T-helper 1 cell (primary cell): ENCODE results near the gene ASZ1.
"Not testable (repeated sequence)": the region's sequence is repeated elsewhere in the genome, so short reads cannot be mapped to it uniquely, and the experiment has no call there.

Source experiments
- DNase-seq, 5 donors: peaks; one replicate each; pipeline ENCODE4 v3.0.0-alpha.2; 2012 to 2020
- total RNA-seq, 4 donors: gene quantifications; one replicate each; lab custom pipeline; 2026; lab: John Stamatoyannopoulos, UW

ASZ1 gene, protein sequence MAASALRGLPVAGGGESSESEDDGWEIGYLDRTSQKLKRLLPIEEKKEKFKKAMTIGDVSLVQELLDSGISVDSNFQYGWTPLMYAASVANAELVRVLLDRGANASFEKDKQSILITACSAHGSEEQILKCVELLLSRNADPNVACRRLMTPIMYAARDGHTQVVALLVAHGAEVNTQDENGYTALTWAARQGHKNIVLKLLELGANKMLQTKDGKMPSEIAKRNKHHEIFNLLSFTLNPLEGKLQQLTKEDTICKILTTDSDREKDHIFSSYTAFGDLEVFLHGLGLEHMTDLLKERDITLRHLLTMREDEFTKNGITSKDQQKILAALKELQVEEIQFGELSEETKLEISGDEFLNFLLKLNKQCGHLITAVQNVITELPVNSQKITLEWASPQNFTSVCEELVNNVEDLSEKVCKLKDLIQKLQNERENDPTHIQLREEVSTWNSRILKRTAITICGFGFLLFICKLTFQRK
- 0 reads per million in 4 donors for total RNA-seq

DNA sequence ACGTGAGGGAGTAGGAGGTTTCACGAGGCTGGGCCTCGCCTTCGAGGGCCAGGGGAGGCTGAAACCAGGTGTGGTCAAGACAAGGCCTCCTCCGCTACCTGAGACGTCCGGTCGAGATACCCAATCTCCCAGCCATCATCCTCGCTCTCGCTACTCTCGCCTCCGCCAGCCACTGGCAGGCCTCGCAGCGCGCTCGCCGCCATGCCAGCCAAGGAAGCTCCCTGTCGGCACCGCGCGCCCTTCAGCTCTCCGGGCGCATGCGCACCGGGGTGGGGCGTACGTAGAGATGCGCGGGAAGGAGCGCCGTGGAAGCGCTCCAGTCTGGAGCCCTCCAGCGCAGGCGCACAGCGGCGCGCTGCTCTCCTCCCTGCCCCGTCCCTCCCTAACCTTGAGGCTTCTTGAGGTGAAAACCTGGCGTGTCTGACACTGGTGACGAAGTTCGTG lies at the start of gene ASZ1:
Gene ASZ1 (minus strand): TSS at position 236 of the 444 bp plus-strand sequence. CDS start 33 bp downstream, at position 203.
- DNase-seq, result no peak

DNA sequence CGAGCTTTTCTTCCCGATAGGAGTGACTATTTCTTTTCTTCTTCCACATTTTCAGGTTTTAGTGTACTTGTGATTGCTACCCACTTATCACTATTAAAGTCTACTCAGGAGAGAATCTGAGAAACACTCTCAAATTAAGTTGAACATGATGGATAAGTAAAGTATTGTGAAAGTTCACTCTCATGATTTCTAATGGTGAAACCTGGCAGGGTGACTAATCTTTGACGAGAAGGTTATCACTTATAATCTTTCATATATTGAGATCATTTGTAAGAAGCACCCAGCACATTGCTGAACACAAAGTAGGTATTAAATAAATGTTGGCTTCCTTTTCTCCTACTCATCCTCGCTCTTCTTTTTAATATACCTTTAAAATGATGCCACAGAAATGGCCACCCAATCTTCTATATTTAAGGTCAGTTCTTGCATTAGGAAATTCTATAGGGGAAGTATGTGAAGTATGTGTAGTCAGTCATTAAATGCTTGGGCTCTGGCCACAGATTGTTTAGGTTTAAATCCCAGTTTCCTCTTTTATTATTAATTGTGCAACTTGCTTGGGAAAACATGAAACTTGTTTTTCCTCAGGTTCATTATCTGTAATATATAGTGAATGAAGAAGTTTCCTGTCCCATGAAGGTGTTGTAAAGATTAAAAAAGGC lies 49.4 kb upstream of the ASZ1 start:
- no peak for DNase-seq

DNA sequence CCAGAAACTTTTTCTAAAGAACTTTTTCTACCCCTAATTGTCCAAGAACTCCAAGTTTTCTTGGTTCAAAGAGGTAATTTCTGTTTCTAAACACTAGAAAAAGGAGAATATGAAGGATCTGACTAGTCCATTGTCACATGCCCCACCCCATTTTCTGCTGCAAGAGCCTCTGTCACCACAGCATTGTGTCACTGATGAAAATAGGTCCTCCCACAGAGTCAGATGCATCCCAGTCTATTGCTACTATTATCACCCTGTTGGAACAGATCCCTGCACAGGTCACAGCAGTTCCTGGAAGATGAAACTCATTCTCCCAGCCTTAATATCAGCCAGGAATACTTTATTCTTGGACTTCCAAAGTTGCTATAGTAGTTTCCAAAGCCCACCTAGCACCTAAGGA lies 45.0 kb upstream of the ASZ1 start:
- DNase-seq, result no peak

DNA sequence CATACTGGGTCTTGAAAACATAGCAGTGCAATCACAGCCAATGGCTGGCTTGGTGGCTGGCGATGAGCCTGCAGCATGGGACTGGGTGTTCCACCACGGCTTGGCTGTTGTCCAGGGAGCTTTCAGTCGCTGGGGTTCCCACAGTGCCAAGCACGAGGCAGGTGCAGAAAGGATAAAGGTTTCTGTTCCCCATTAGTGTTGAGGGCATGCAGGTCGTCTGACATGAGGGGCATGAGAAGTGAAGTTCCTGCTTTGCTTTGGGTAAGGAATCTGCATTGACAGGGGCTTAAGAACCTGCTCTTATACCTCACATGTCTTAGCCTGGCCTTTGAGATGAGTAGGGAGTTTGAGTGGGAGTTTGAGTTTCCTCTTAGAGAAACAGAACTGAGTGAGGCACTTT lies 43.5 kb upstream of the ASZ1 start:
- no peak for DNase-seq

DNA sequence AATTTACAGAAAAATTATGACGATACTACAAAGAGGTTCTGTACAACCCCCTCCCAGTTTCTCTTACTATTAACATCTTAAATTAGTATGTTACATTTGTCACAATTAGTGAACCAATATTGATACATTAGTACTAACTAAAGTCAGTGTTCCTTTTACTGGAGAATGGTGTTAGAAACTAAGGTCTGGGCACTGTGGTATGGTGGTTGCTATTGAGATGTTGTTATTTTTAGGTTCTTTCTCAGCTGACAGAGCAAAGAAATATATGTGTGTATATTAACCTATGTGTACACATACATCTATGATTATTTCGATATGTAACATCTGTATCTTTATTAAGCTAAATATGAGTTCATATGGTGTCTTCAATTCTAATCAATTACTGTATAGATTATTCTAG lies 40.9 kb upstream of the ASZ1 start:
- DNase-seq, result no peak

DNA sequence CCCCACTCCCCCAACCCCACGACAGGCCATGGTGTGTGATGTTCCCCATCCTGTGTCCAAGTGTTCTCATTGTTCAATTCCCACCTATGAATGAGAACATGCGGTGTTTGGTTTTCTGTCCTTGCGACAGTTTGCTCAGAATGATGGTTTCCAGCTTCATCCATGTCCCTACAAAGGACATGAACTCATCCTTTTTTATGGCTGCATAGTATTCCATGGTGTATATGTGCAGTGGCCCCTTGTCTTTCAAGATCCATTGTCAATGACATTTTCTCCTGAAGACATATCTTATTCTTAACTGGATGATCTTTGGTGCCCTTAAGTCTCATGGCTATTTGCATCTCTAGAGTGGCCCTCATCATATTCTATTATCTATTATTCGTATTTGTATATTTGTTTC lies 33.5 kb upstream of the ASZ1 start:
- DNase-seq, result not testable (repeated sequence)

DNA sequence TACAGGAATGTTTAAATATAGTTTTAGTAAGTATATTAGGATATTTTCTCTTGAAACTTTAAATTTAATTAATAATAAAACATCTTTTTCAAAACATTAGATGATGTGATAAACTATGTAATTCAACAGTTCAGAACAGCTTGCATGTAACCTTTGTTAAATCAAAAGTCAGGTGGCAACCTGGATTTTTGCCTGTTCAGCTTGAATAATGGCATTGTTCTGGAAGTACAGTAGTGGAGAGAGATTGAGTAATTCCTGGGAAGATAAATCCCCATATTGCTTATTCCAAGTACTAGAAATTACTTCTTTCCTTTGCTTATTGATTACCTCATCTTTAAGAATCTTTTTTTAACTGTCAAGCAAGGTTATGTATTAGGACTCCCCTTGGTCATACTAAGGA lies 32.4 kb upstream of the ASZ1 start:
- DNase-seq, result no peak

DNA sequence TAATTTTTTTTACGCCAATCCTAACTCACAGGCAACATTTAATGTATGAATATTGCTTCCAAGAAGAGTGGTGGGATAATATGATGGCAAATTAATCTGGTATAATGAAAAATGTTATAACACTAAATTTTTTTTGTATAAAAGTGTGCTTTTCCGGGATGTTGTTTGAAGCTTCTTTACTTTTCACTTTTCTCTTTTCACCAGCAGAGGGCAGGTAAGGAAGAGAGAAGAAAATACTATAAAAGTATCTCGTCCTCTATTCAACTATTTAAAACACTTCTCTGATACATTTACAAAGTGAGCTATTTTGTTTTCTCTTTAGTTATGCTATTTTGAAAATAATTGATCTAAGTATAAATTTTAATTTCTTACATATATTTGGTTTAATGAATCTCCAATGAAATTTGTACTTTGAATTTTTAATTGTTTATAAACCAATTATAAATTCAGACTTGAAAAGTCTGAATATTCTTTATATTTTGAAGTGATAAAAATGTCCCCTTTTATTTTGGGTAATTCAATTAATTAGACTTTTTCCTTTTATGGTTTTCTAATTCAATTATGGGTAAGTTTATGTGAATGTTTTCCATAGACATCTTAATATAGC lies 31.8 kb upstream of the ASZ1 start:
- no peak for DNase-seq

DNA sequence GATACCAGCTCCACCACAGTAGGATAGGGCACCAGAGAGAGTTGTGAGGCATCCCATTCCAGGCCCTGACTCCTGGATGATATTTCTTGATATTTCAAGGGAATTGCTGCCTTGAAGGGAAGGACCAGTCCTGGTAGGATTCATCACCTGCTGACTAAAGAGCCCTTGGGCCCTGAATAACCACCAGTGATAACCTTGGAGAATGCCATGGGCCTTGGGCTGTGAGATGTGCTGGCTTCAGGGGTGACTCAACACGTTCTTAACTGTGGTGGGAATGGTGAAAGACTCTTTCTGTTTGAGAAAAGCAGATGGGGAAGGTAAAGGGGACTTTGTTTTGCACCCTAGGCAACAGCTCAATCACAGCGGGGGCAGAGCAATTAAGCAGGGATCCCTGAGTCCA lies 21.4 kb upstream of the ASZ1 start:
- no peak for DNase-seq

DNA sequence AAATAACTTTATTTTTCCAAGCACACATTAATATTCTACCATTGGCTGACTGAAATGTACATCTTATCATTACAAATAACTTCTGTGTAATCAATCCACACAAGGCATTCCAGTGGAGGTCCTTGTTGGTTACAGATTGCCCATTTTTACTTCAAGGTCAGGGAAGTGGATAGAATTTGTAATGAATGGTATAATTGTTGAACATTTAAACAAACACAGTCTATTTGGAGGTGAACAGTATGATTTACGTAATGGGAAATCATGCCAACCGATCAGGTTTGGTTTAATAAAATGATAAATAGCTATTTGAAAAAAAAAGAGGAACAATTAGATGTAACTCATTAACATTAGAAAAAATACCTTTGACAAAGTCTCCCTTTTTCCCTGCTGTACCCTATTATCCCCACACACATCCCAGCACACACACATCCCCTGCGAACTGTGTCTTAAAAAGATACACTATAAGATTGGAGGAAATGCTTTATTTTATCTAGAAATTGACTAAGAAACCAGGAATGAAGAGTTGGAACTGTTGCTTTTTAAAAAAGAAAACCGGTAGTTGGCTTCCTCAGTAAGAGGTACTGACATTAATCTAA lies 19.0 kb upstream of the ASZ1 start:
- no peak for DNase-seq

DNA sequence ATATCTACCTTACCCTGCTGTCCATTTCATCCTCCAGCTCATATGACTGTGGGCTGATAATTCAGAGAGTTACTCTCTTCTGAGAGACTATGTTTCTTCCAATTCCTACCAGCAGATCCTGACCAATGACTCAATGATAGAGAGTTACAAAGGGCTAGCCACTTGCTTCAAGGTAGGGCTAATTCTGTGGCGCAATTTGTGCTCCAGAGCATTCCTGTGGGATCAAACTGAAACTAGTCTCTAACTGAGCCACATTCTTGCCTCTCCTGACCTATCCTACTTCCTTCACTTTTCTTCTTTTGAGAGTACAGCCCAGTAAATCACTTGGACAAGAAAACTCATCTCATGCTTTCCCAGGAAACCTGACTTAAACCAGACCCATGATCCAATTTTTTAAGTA lies 17.9 kb upstream of the ASZ1 start:
- no peak for DNase-seq

DNA sequence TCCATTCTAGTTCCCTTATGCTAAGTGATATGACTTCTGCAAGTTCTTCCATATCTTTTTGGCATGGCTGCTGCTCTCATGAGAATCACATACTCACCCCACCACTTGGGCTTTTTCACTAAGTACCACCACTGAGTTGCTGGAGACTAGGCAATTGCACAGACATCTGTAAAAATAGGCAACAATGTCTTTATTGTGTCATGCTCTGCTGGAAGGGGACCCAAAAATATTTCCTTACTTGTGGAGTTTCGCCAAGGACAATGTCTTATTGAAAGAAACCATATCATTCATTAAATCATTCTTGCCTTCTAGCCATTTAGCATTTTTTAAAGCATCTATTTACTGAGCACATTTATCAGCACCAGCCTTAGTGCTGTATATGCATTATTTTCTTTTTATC lies 17.4 kb upstream of the ASZ1 start:
- DNase-seq, result no peak

DNA sequence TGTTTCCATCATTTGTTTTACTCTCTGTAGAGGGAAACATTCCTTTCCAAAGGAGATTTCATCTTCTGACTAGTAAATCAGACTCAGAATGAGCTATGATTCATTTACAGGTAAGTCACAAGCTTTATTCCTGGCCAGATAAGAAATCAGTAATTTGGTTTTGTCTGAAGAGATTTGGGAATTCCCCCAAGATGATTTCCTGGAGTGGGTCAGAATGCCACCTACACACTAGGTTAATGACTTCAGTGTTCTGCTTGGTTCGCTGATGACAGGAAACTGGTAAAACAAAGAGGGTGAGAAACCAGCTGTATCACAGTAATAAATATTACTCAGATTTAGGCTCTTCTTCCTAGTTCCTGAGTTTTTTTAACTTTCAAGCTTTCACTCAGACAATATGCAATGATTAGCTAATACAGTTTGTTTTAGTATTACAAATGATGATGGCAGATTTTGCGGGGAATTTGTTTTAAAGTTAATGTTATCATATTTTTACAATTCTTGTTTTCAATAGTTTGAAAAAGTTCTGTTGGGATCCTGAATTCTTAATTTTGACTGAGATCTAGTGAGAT lies 8.3 kb upstream of the ASZ1 start:
- DNase-seq, result peak in 1 of 5 donors; percentile 7

DNA sequence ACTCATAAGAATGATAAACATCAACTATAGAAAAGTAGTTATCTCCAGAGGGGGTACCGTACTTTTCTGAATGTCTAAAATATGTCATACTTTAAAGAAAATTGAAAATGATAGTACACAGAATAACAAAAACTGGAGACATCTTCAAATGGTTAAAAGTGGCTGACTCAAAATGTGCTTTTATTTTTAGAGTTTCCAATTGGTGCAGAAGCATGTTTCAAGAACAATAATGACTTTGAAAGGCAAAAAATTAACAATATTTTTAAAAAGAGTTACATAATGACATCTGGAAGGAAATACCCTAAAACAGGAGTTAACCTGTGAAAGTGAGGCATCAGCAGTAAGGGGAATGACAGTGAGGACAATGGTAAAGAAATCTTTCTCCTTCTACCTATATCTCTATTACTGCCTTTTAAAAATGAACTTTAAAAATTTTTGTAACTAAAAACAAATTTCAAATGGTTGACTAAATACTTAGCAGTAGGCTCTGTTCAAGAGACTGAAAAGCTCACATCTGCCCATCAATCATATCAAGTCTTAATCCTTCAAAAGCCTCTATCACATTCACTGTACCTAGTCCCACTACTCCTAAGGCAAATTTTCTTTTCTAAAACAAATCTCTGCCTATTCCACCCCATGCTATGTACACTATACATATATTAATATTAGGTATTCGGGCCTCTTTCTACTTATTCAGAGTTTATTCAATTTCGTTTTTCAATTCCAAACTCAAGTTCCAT lies 3.0 kb downstream of the ASZ1 start:
- no peak for DNase-seq

DNA sequence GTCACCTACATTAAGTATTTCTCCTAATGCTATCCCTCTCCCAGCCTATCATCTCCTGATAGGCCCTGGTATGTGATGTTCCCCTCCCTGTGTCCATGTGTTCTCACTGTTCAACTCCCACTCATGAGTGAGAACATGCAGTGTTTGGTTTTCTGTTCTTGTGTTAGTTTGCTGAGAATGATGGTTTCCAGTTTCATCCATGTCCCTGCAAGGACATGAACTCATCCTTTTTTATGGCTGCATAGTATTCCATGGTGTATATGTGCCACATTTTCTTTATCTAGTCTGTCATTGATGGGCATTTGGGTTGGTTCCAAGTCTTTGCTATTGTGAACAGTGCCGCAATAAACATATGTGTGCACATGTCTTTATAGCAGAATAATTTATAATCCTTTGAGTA lies 12.7 kb downstream of the ASZ1 start:
- DNase-seq, result not testable (repeated sequence)

DNA sequence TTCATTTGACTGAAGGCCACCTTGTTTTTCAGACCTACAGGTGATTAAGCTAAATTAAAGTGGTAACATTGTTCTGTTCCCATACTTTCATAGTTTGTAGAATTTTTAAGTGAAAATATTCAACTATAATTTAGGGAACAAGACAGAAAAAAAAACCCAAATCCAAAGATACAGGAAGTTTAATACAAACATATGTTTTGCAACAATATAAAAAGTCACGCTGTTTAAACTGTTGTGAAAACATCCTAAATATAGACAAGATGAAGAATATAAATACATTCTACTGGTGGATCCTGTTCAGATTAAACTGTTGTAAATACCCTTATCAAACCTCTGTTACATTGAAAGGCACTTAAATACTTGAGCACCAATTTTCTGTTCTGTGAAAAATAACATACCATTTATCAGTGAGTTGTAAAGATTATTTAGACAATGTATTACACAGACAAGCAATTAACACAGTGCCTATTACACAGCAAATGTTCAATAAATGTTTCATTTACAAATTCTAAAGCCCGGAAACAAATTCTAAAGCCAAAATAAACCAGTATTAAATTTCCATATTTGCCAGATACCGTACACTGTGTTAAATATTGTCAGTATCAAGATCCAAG lies 14.2 kb downstream of the ASZ1 start:
- DNase-seq, result no peak

DNA sequence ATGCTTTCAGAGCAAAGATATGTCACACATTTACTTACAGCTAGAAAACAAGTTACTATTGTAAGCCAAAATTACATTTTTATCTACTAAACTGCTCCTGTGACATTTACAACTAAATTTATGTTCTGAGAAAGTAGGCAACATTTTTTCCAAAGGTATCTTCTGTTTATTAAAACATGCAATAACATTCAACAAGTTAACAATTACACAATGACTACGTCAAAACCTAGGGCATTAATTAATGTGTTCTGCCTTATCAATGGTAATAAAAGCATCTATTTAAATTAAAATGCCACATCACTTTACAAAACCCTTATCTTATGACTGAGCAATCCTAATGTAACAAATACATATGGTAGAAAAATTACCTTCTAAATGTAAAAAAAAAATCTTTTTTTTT lies 14.9 kb downstream of the ASZ1 start:
- DNase-seq, result no peak

DNA sequence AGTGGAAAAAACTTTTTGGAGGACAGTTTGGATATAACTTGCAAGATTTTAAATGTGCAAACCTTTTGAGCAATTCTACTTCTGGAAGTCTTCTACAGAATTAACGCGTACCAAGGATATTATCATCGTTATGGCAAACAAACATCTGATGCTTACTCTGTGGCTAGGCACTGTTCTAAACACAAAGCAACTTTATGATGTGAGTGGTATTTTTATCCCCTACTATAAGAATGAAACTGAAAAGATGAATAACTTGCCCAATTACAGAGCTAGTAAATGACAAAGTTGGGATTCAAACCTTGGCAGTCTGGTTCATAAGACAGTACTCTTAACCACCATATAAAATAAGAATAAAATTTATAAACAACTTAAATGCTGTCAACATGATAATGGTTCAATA lies 15.8 kb downstream of the ASZ1 start:
- no peak for DNase-seq

DNA sequence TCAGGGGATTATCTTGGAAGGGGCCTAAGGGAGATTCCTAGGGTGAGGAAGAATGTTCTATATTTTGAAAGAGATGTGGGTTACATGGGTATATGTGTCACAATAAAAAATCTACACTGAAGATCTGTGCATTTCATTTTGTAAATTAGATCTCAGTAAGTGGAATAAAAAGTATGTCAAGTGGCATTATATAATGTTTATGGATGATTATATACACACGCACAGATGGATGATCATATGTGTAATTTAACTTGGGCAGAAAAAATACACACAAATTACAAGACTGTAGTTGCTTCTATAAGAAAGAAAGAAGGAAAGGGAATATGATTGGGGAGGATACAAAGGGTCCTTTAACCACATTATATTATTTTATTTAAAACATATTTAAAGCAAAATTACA lies 18.5 kb downstream of the ASZ1 start:
- DNase-seq, result no peak

DNA sequence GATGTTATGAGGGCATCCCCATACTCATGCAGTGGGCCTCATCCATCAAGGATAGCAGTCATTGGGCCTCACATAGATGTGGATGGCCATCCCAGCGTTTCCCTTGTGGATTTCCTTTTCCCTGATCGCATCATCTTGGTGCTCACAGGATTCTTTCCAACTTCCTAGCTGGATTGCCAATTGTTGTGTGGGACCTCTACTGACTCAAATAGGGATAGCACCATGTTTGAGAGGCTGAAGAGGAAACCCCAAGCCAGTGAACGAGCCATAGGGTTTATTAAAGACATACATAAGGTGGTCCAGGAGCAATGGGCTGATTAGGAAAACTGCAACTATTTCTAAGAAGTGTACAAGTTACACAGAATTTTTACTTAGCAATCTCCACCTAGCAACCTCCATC lies 21.8 kb downstream of the ASZ1 start:
- DNase-seq, result no peak

DNA sequence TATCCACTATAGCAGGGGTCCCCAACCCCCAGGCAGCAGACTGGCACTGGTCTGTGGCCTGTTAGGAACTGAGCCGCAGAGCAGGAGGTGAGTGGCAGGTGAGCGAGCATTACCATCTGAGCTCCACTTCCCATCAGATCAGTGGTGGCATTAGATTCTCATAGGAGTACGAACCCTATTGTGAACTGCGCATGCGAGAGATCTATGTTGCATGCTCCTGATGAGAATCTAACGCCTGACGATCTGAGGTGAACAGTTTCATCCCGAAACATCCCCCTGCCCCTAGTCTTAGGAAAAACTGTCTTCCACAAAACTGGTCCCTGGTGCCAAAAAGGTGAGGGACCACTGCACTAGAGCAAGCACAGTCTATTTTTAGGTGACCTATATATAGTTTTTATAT lies 23.6 kb downstream of the ASZ1 start:
- DNase-seq, result no peak

DNA sequence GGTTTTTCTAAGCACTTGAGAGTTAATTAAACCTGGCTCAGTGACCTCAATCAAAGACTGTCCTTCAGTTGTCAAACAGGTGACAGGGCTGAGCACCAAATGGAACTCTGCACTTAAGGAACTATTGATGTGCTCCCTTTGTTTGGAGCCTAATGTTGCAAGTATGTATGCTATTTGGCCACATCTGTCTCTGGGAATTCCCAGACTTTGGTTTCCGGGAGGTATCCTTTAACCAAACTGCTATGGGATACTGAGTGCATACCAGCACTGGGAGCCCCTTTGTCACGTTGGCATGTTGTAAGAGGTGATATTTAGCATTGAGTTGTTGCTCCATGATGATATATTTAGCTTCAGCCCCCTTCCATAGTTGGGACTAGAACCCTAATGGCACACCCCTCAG lies 25.2 kb downstream of the ASZ1 start:
- no peak for DNase-seq
